CD4-positive, alpha-beta T cell treated with Interferon gamma for 1 hour (primary cell): ENCODE measurements around the gene PRSS38.
"Not testable (repeated sequence)": the region's sequence is repeated elsewhere in the genome, so short reads cannot be mapped to it uniquely, and the experiment has no call there.

Experiments
- DNase-seq: peaks from one replicate; pipeline ENCODE4 v3.0.0-alpha.2; 2020

Gene PRSS38

DNA sequence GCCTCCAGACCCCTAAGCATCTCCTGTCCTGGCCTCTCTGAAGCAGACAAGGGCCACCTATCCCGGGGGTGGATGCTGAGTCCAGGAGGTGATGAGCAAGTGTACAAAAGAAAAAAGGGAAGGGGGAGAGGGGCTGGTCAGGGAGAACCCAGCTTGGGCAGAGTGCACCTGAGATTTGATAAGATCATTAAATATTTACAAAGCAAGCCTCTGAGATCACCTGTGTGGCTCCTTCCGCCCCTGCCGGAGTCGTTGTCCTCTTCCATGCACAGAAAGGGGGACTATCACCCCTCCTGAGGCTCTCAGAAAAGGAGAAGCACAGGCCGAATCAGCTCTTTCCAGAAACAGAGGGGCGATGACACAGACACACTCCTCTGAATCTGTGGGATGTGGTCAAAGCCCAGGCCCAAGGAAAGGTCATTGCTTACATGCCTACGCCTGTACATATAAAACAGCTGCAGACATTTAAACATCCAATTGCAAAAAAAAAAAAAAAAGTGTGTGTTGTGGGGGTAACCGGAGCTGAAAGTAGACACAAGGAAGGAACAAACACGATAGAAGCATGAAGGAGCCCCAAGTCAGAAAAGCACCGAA is 30.9 kb downstream of the PRSS38 start:
- no peak for DNase-seq

DNA sequence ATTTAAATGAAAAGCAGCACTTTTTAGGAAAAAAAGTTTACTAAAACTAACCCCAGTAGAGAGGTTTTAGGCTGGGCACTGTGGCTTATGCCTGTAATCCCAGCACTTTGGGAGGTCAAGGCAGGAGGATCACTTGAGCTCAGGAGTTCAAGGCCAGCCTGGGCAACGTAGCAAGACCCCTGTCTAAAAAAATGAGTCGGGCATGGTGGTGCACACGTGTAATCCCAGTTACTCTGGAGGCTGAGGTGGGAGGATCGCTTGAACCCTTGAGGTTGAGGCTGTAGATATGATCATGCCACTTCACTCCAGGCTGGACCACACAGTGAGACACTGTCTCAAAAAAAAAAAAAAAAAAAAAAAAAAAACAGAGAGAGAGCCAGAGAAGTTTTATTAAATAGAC is 31.6 kb downstream of the PRSS38 start:
- not testable (repeated sequence) for DNase-seq

DNA sequence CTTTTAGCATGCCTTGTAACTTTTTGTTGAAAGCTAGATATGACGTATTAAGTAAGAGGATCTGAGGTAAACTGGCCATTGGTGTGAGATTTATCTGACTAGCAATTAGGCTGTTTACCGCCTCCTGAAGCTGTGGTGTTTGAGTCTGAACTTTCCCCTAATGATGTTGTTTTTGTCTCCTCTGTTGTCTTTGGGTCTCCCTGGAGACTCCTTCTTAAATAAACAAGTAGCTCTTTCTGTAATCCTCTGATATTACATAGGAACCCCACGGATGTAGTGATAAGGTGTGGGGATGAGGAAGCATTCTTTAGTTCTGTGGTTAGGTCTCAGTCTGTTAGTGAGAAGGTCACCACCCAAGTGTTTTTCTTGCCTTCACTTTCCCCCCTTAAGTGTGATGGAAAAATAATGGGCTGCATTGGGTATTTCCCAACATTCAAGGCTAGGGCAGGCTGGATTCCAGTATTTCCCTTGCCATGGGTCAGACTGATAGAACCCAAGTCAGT is 33.0 kb downstream of the PRSS38 start:
- no peak for DNase-seq

GRCh38 chr1:227849251-227849650 is 33.8 kb downstream of the PRSS38 start:
- no peak for DNase-seq

- no peak for DNase-seq
Measured at GRCh38 chr1:227854189-227854588, 38.7 kb downstream of the PRSS38 start.

GRCh38 chr1:227855687-227856086 is 40.2 kb downstream of the PRSS38 start:
- no peak for DNase-seq

DNA sequence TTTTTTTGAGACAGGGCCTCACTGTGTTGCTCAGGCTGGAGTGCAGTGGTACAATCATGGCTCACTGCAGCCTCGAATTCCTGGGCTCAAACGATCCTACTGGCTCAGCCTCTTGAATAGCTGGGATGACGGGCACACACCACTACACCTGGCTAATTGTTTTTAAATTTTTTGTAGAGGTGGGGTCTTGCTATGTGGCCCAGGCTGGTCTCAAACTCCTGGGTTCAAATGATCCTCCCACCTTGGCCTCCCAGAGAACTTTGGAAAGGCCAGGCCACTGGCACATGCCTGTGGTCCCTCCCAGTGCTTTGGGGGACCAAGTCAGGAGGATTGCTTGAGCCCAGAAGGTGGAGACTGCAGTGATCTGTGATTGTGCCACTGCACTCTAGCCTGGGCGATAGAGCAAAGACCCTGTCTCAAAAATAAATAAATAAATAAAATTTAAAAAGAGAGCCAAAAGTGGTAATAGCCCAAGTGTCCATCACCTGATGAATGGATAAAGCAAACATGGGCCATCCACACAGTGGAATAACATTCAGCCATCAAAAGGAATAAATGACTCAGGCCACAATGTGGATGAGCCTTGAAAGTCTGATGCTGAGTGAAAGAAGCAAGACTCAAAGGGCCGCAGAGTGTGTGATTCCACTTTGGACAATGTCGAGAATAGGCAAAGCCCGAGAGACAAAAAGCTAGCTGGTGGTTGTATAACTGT is 40.8 kb downstream of the PRSS38 start:
- no peak for DNase-seq

- no peak for DNase-seq
Measured at GRCh38 chr1:227864882-227865281, 49.4 kb downstream of the PRSS38 start.

GRCh38 chr1:227869279-227869842 is 53.9 kb downstream of the PRSS38 start:
- DNase-seq = no peak

DNA sequence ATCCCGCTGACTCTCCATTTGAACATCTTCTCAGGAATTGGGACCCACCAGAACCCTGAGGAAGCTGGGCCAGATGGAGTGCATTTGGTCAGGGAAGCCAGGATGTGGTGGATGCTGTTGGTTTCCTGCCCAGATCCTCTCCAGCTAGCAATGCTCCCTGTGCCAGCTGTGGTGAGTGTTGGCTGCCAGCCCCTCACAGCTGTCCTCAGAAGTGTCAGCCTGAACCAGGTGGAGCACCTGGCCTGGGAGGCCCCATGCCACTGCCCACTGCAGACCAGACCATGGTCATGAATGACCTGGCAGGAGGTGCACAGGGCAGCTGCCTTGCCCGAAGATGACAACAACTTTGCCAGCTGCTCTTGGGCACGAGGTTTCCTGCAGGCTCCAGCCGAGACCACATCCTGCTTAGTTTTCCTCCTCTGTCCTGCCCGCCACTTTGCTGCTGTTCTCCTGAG is 54.4 kb downstream of the PRSS38 start:
- no peak for DNase-seq

DNA sequence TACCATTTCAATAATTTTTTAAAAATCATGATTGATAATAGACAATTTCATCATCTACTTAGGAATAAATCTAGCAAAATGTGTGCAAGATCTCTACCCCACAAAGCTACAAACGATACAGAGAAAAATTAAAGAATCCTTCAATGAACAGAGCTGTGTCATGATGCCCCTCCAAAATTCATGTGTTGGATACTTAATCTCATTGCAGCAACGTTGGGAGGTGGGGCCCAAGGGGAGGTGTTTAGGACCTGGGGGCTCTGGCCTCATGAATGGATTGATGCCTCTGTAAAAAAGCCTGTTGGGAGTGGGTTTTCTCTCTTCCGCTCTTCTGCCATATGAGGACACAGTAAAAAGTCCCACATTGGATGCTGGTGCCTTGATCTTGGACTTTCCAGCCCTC is 54.9 kb downstream of the PRSS38 start:
- no peak for DNase-seq

DNA sequence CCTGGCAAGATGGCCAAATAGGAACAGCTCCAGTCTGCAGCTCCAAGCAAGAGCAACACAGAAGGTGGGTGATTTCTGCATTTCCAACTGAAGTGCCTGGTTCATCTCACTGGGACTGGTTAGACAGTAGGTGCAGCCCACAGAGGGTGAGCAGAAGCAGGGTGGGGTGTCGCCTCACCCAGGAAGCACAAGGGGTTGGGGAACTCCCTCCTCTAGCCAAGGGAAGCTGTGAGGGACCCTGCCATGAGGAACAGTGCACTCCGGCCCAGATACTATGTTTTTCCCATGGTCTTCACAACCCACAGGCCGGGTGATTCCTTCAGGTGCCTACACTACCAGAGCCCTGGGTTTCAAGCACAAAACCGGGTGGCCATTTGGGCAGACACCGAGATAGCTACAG is 56.4 kb downstream of the PRSS38 start:
- not testable (repeated sequence) for DNase-seq

DNA sequence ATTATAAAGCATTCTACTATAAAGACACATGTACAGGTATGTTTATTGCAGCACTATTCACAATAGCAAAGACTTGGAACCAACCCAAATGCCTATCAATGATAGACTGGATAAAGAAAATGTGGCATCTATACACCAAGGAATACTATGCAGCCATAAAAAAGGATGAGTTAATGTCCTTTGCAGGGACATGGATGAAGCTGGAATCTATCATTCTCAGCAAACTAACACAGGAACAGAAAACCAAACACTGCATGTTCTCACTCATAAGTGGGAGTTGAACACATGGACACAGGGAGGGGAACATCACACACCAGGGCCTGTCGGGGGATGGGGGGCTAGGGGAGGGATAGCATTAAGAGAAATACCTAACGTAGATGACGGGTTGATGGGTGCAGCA is 62.3 kb downstream of the PRSS38 start:
- DNase-seq = not testable (repeated sequence)

GRCh38 chr1:227880342-227880924 is 65.0 kb downstream of the PRSS38 start:
- no peak for DNase-seq

DNA sequence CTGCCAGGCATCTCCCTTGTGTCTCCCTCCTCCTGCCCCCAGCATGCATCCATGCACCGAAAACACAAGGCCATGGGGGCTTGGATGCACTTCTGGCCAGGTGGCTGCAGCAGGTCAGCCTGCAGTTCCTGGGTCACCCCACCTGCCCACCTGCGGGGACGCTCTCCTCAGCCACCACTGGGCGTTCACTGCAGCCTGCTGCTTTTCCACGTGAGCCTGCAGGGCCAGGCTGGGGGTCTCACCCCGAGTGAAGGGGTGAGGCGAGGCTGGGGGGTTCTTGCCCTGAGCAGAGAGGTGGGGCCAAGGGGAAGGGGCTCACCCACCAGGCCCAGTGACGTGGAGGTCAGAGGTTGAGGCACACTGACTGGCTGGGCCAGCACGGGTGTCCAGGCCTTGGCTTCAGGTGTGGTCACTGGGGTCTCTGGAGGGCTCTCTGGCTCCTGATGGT is 67.6 kb downstream of the PRSS38 start:
- peak; percentile 0 for DNase-seq

GRCh38 chr1:227883641-227884301 is 68.3 kb downstream of the PRSS38 start:
- DNase-seq = no peak

GRCh38 chr1:227884370-227885134 is 69.1 kb downstream of the PRSS38 start:
- peak; percentile 0 for DNase-seq

GRCh38 chr1:227885135-227885647 is 69.7 kb downstream of the PRSS38 start:
- DNase-seq = peak; percentile 1

GRCh38 chr1:227885648-227886502 is 70.4 kb downstream of the PRSS38 start:
- peak; percentile 0 for DNase-seq

GRCh38 chr1:227886503-227886961 is 71.1 kb downstream of the PRSS38 start:
- no peak for DNase-seq
